ENCODE measurements around the gene P2RX3. TPM values are rescaled to one million over a fixed set of nuclear protein-coding genes. Genes with fewer than 3 reads are reported as not detected.
"Not testable (repeated sequence)": the region's sequence is repeated elsewhere in the genome, so short reads cannot be mapped to it uniquely, and the experiment has no call there.

The P2RX3 gene
- total and polyA plus RNA-seq, 10 donors: not detected

DNA sequence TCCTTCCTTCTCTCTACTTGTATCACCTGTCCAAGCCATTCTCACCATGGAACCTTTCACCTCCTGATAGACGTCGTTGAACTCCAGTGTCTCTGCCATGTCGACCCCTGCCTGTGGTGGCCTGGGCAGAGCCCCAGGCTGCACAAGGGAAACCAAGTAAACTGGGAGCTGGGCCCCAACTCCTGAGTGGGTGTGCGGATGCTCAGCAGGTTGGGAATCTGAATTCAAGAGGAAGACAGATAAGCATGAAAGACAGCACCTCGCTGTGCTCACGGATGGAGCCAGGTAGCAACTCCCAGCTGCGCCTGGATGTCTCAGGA, 3.2 kb upstream of the P2RX3 start:
- H3K4me1 ChIP-seq: peaks cover 0 to 35% (median 22%) of the 10 kb centered on the region in 6 donors
- H3K4me3 ChIP-seq: peak overlapping the region; percentile 63 to 97 (median 78)
- H3K36me3 ChIP-seq: peaks cover 0 to 45% (median 34%) of the 10 kb centered on the region in 6 donors
- intact Hi-C loops (cut with DNase I; ENCODE audit: low total_unique reads): no loop called here
- H3K27me3 ChIP-seq (replicated peaks in 1 of 7): no peaks in the 10 kb centered on the region
- 4 to 15% (median 8%) methylated on average over 7 of the region's 7 CpGs for WGBS, 5 donors
- H3K27ac ChIP-seq: peak overlapping the region in 7 of 8 donors; percentile 87 to 96 (median 91)
- no peaks in the 10 kb centered on the region for H3K9me3 ChIP-seq
- no peak for TF ChIP-seq POLR2AphosphoS5 (IDR thresholded peaks at IDR 0.05)
- no peak for DNase-seq

DNA sequence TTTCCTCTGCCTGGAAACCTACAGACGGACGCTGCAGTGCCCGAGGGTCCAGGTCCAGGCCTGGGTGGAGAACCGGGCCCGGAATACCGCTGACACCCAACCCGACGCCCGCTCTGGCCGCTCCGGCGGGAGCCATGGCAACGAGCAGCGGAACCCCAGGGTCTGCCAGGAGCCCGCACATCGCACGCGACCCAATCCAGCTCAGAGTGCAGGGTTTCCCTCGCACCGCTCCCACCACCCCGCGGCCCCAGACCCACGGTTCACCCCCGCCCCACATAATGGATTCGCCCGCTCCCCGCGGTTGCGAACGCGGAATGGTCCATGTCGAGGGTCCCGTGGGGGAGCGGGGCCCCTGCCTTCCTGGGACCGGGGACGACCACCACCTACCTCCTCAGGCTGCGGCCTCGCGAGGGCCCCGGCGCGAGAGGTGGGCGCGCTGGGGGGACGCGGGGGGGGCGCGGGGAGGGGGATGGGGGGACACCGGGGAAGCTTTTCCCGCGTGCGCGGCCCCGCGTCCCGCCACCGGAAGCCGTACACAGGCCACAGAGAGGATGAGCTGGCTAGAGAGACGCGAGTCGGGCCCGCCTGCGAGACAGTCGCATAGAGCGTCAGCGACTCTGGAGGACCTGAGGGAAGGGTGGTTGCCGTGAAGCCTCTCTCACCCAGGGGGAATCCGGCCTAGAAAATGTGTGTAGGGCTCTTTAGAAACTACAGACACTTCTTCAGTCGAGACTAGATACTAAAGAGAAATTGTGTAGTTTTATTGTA, 2.6 kb upstream of the P2RX3 start, which contains the start of gene SSRP1:
Gene SSRP1 (minus strand): TSS at position 550 of the 768 bp plus-strand sequence. CDS start 771 bp downstream, outside the sequence.
- peaks cover 0 to 35% (median 22%) of the 10 kb centered on the region in 6 donors for H3K4me1 ChIP-seq
- peak in 1 of 3 donors; percentile 46 for TF ChIP-seq POLR2A (IDR thresholded peaks at IDR 0.05)
- TF ChIP-seq, protein P1, sequence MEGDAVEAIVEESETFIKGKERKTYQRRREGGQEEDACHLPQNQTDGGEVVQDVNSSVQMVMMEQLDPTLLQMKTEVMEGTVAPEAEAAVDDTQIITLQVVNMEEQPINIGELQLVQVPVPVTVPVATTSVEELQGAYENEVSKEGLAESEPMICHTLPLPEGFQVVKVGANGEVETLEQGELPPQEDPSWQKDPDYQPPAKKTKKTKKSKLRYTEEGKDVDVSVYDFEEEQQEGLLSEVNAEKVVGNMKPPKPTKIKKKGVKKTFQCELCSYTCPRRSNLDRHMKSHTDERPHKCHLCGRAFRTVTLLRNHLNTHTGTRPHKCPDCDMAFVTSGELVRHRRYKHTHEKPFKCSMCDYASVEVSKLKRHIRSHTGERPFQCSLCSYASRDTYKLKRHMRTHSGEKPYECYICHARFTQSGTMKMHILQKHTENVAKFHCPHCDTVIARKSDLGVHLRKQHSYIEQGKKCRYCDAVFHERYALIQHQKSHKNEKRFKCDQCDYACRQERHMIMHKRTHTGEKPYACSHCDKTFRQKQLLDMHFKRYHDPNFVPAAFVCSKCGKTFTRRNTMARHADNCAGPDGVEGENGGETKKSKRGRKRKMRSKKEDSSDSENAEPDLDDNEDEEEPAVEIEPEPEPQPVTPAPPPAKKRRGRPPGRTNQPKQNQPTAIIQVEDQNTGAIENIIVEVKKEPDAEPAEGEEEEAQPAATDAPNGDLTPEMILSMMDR (IDR thresholded peaks at IDR 0.05 in 8 of 11, conservative IDR thresholded peaks at IDR 0.05 in 3 of 11): no peak
- peak; percentile 88 to 92 (median 89) for TF ChIP-seq POLR2AphosphoS5 (IDR thresholded peaks at IDR 0.05)
- peak within 1 kb of the TSS; percentile 76 to 96 (median 90) for H3K27ac ChIP-seq
- H3K4me3 ChIP-seq: peak within 1 kb of the TSS; percentile 63 to 97 (median 78)
- WGBS, 5 donors: 0 to 1% (median 0%) methylated on average over 22 to 68 of the region's 69 CpGs
- no peaks in the 10 kb centered on the region for H3K27me3 ChIP-seq (replicated peaks in 1 of 7)
- H3K9me3 ChIP-seq: no peaks in the 10 kb centered on the region
- DNase-seq: peak; percentile 98
- H3K36me3 ChIP-seq: peaks cover 0 to 40% (median 29%) of the 10 kb centered on the region in 6 donors
- intact Hi-C loops (cut with DNase I; ENCODE audit: low total_unique reads): no loop called here

DNA sequence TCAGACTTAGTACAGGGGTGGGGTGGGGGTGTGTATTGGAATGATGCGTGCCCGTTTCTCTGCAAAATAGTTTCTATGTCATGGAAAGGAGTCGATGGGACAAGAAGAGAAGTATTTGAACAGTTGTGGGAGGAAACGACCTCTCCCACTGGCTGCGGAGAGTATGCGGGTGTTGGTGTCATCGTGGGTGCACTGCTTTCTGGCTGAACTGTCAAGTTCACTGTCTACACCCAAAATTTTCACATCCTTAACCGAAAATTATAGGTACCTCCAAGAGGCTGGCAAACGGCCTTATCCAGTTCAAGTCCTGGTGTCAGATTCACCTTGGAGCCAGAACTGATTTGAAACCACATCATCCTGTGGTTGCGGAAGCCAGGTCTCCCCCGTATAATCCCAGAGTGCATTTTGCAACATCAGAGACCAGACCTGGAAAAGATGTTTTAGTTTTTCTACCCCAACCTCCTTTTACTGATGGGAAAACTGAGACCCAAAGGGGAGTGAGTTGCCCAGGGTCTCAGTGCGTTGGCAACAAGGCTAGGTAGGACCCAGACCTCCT, 2.0 kb upstream of the P2RX3 start:
- peaks cover 0 to 35% (median 22%) of the 10 kb centered on the region in 6 donors for H3K4me1 ChIP-seq
- peaks cover 0 to 33% (median 22%) of the 10 kb centered on the region in 6 donors for H3K36me3 ChIP-seq
- DNase-seq: peak; percentile 72
- TF ChIP-seq POLR2AphosphoS5 (IDR thresholded peaks at IDR 0.05) (no peak), POLR2A (IDR thresholded peaks at IDR 0.05) (no peak)
- peak overlapping the region; percentile 63 to 97 (median 78) for H3K4me3 ChIP-seq
- H3K27me3 ChIP-seq (replicated peaks in 1 of 7): no peaks in the 10 kb centered on the region
- intact Hi-C loops (cut with DNase I; ENCODE audit: low total_unique reads): no loop called here
- WGBS, 5 donors: 21 to 26% (median 25%) methylated on average over 12 of the region's 12 CpGs
- H3K9me3 ChIP-seq: no peaks in the 10 kb centered on the region
- peak overlapping the region; percentile 76 to 96 (median 90) for H3K27ac ChIP-seq

DNA sequence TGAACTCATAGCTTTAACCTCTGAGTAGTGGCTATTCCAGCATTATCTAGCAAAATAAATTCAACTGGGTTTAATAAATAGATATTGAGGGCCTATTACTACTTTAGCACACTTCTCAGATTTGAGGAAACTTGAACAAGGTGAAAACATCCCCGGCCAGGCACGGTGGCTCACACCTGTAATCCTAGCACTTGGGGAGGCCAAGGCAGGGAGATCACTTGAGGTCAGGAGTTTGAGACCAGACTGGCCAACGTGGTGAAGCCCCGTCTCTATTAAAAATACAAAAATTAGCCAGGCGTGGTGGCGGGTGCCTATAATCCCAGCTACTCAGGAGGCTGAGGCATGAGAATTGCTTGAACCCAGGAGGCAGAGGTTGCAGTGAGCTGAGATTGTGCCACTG, 1.3 kb upstream of the P2RX3 start:
- H3K27ac ChIP-seq: peak overlapping the region in 4 of 8 donors; percentile 91 to 96 (median 94)
- WGBS, 5 donors: 88 to 98% (median 95%) methylated on average over 6 of the region's 6 CpGs
- H3K4me3 ChIP-seq; H3K9me3 ChIP-seq; intact Hi-C loops (cut with DNase I; ENCODE audit: low total_unique reads); H3K27me3 ChIP-seq (replicated peaks in 1 of 7): not testable (repeated sequence)
- H3K36me3 ChIP-seq: peaks cover 0 to 26% (median 15%) of the 10 kb centered on the region in 6 donors
- DNase-seq: peak; percentile 66
- H3K4me1 ChIP-seq: peaks cover 0 to 35% (median 22%) of the 10 kb centered on the region in 6 donors

DNA sequence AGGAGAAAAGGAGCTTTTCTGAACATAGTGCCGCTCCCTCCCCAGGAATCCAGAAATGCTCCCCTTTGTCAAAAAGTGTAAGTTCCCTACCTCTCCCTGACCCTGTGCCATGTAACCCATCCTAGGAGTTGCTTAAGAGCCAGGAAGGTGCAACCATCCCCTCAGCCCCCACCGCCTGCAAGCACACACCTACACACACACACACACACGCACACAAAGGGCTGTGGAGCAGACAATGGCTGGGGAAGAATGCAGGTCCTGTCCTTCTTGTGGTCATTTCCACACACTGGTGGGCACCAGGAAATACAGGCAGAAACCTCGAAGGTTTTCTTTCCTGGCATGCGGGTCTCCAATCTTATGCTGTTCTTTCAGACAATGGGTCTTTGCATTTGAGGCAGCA, 1.2 kb downstream of the P2RX3 start:
- no peak overlapping the region for H3K27ac ChIP-seq
- peaks cover 0 to 2% (median 0%) of the 10 kb centered on the region in 6 donors for H3K36me3 ChIP-seq
- H3K27me3 ChIP-seq (replicated peaks in 1 of 7): no peaks in the 10 kb centered on the region
- H3K4me3 ChIP-seq: no peak overlapping the region
- H3K4me1 ChIP-seq: peaks cover 0 to 21% (median 17%) of the 10 kb centered on the region in 6 donors
- no peaks in the 10 kb centered on the region for H3K9me3 ChIP-seq
- TF ChIP-seq, protein P1 (IDR thresholded peaks at IDR 0.05 in 8 of 11, conservative IDR thresholded peaks at IDR 0.05 in 3 of 11): no peak
- no peak for TF ChIP-seq POLR2A (IDR thresholded peaks at IDR 0.05)
- TF ChIP-seq POLR2AphosphoS5 (IDR thresholded peaks at IDR 0.05): no peak
- intact Hi-C loops (cut with DNase I; ENCODE audit: low total_unique reads): no loop called here
- 70 to 88% (median 75%) methylated on average over 5 of the region's 5 CpGs for WGBS, 5 donors
- DNase-seq: peak; percentile 56

All from spleen (tissue), 11 donors.